ENCODE data around the gene MSANTD1.

Gene MSANTD1

GRCh38 chr4:3276986-3277385 lies 28.0 kb downstream of the MSANTD1 start:
- H3K4me3 ChIP-seq (replicated peaks; ENCODE audit: low read depth, low read length): no peak overlapping the region
- TF ChIP-seq CTCF (IDR thresholded peaks at IDR 0.05; ENCODE audit: low read depth, low read length, missing control alignments): no peak
- no peak for DNase-seq (ENCODE audit: extremely low read depth, low read depth)

DNA sequence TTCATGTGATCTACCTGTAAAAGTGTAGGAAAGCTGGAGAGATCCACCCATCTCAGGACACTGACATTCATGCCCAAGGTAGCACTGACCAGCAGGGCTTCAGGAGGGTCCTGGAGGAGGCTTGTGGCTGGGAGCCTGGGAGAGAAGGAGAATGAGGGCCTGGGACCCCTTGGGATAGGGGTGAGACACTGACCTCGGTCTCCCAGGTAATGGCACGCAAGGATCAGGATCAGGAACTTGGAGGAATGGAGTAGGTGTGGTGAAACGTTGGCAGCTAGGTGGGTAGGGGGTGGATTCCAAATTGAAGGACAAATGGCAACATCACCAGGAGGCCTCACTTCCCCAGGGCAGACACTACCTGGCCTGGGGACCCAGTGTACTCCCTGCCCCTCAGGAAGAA lies 31.5 kb downstream of the MSANTD1 start:
- no peak for TF ChIP-seq CTCF (IDR thresholded peaks at IDR 0.05; ENCODE audit: low read depth, low read length, missing control alignments)
- H3K4me3 ChIP-seq (replicated peaks; ENCODE audit: low read depth, low read length): no peak overlapping the region
- DNase-seq (ENCODE audit: extremely low read depth, low read depth): no peak

DNA sequence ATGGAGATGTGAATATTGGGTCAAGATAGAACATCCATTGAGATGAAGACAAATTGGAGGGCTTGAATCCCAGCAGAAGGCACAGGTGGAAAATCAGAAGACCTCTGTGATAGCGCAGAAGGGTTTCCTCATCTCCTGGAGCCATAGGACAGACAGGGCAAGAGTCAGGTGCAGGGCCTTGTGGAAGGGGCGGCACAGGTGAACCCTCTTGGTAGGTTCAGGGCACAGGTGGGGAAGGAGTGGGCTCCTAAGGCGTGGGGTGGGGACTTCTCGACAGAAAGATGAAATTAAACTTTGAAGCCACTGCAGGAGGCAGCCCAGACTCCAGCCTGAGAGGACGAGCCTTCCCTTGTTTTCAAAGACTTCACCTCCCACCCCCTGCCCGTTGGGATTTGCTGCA lies 34.5 kb downstream of the MSANTD1 start:
- no peak for TF ChIP-seq CTCF (IDR thresholded peaks at IDR 0.05; ENCODE audit: low read depth, low read length, missing control alignments)
- no peak overlapping the region for H3K4me3 ChIP-seq (replicated peaks; ENCODE audit: low read depth, low read length)
- DNase-seq (ENCODE audit: extremely low read depth, low read depth): no peak

DNA sequence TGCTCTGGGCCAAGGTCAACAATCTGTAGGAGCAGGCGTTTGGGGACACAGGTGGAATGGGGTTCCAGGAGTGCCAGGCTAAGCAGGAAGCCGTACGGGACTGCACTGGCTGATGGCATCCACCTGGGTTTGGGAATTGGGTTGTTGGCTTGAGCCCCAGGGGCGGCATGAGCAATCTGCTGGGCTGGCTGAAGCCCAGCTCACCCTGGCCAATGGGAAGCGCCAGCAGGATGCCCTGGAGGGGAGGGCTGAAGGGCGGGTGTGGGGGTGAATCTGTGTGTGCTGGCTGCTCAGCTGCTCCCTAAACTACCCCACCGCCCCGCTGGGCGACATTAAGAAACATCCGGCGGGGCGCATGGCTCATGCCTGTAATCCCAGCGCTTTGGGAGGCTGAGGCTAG lies 35.0 kb downstream of the MSANTD1 start:
- no peak overlapping the region for H3K4me3 ChIP-seq (replicated peaks; ENCODE audit: low read depth, low read length)
- TF ChIP-seq CTCF (IDR thresholded peaks at IDR 0.05; ENCODE audit: low read depth, low read length, missing control alignments): no peak
- DNase-seq (ENCODE audit: extremely low read depth, low read depth): no peak

DNA sequence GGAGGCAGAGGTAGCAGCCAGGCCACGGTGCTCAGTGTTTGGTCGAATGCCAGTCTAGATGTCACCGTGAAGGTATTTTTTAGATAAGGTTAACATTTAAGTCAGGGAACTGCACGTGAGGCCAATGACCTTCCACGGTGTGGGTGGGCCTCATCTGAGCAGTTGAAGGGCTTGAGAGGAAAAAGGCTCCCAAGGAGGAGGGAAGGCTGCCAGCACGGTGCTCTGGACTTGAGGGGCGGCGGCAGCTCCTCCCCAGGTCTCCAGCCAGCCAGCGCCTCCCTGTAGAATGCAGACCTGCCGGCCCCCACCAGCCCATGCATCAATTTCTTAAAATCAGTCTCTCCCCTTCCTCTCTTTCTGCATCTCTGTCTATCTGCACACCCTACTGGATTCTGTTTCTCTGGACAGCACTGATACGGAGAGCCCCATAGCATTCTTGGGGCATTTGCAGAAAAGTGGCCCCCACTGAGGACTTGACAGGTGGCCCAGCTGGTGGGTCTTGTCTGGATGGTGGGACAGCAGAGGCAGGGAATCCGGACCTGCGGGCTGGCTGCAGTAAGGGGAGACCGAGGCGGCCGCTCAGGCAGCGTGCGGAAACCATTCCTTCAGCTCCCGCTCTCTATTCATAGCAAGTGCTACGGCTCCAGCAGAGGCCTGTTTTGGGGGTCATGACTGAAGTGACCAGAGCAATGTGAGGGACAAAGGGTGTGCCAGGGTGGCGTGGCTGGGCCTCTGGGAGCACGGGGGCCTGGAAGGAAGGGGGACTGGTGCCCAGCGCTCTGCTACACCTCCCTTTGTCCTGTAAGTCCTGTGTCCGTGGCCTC lies 36.0 kb downstream of the MSANTD1 start:
- TF ChIP-seq CTCF (IDR thresholded peaks at IDR 0.05; ENCODE audit: low read depth, low read length, missing control alignments): no peak
- H3K4me3 ChIP-seq (replicated peaks; ENCODE audit: low read depth, low read length): no peak overlapping the region
- DNase-seq (ENCODE audit: extremely low read depth, low read depth): no peak

DNA sequence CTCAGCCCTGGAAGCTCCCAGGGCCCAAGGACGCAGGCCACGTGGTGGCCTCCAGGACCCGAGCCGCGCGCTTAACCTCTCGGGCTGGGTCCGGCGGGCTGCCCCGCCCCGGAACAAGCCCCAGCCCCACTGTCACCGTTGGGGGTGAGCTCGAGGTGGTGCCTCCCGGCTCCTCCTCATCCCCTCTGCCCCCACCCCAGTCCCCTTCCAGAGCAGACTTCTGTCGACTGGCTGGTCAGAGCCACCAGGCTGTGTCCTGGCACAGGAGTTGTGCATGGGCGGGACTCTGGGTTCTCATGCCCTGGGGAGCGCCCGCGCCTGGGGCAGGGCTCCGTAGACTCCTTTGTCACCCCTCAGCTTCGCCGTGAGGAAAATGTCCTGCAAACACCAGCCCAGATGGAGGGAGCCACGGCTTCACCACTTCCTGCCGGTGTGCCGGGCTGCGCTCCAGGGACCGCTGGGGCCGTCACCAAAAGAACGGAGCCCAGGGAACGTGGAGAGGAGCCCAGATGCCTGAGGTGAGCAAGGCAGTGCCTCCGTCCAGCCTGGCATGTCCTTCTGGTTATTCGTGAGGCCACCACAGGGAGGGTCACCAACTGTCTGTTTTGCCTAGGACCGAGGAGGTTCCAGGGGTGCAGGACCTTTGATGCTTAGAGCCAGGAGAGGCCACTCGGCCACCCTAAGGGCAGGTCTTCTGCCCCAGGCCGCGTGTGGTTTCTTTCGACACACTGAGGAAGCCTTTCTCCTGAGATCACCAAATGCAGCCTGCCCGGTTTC lies 36.8 kb downstream of the MSANTD1 start:
- no peak for TF ChIP-seq CTCF (IDR thresholded peaks at IDR 0.05; ENCODE audit: low read depth, low read length, missing control alignments)
- no peak for DNase-seq (ENCODE audit: extremely low read depth, low read depth)
- H3K4me3 ChIP-seq (replicated peaks; ENCODE audit: low read depth, low read length): no peak overlapping the region

All from HFF-Myc (cell line).